Measurements from ENCODE around the gene LIMCH1. TPM values are rescaled to one million over a fixed set of nuclear protein-coding genes. Genes with fewer than 3 reads are reported as not detected.

LIMCH1 gene
- total RNA-seq, 1 donor from 2014 or later = 257 TPM

DNA sequence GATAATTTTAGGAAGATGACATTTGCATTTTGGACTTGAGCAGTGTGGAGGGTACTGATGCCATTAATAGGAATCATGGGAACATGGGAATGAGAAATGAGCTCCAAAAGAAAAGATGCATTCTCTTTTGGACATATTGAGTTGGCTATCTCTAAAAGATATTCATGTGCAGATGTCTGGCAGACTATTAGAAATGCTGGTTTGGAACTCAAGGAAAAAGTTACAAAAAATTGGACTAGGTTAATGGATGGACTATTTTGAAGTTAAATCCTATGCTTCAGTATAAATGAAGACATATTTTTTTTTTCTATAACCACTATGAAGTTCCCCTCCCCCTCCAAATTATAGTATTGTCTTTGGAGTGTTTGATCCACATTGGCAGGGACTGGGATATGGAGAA is 3.6 kb upstream of the LIMCH1 start:
- peaks cover 89% of the 10 kb centered on the region for H3K4me1 Mint-ChIP-seq (ENCODE audit: unreplicated experiment)
- H3K36me3 Mint-ChIP-seq (ENCODE audit: low read depth, unreplicated experiment) = no peaks in the 10 kb centered on the region
- H3K27me3 Mint-ChIP-seq (ENCODE audit: unreplicated experiment) = peaks cover 7% of the 10 kb centered on the region

DNA sequence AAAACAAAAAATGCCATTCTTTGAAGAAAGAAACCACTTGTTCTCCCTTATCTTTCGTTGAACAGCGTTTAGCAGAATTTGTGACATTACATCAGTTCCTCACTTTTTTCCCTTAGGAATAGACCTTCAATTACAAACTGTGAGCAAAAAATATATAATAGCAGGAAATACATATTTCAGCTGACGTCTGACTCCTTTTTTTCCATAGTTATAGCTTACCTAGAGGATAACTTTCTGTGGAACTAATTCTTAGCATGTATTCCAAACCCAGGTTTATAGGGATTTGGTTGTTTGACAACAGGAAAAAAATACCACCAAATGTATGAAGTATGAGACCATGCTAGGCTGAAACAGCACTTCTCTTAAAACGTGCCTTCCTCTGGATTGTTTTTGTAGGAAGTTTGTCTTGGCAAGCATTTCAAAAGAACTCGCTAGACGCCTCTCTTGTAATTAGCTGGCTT is 2.0 kb upstream of the LIMCH1 start:
- H3K27me3 Mint-ChIP-seq (ENCODE audit: unreplicated experiment) = peaks cover 5% of the 10 kb centered on the region
- H3K9me3 Mint-ChIP-seq (ENCODE audit: unreplicated experiment) = no peaks in the 10 kb centered on the region
- no peak overlapping the region for H3K4me3 Mint-ChIP-seq (ENCODE audit: unreplicated experiment)
- H3K4me1 Mint-ChIP-seq (ENCODE audit: unreplicated experiment) = peaks cover 90% of the 10 kb centered on the region
- H3K27ac Mint-ChIP-seq (ENCODE audit: unreplicated experiment) = peak overlapping the region; percentile 96
- TF ChIP-seq, protein P1, sequence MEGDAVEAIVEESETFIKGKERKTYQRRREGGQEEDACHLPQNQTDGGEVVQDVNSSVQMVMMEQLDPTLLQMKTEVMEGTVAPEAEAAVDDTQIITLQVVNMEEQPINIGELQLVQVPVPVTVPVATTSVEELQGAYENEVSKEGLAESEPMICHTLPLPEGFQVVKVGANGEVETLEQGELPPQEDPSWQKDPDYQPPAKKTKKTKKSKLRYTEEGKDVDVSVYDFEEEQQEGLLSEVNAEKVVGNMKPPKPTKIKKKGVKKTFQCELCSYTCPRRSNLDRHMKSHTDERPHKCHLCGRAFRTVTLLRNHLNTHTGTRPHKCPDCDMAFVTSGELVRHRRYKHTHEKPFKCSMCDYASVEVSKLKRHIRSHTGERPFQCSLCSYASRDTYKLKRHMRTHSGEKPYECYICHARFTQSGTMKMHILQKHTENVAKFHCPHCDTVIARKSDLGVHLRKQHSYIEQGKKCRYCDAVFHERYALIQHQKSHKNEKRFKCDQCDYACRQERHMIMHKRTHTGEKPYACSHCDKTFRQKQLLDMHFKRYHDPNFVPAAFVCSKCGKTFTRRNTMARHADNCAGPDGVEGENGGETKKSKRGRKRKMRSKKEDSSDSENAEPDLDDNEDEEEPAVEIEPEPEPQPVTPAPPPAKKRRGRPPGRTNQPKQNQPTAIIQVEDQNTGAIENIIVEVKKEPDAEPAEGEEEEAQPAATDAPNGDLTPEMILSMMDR (IDR thresholded peaks at IDR 0.05; ENCODE audit: unreplicated experiment) = no peak
- no peaks in the 10 kb centered on the region for H3K36me3 Mint-ChIP-seq (ENCODE audit: low read depth, unreplicated experiment)
- DNase-seq (ENCODE audit: low spot score) = no peak

More for the DNA sequence above, 3.6 kb upstream of the LIMCH1 start:
- no peak overlapping the region for H3K4me3 Mint-ChIP-seq (ENCODE audit: unreplicated experiment)
- H3K9me3 Mint-ChIP-seq (ENCODE audit: unreplicated experiment) = no peaks in the 10 kb centered on the region
- TF ChIP-seq, protein P1 (IDR thresholded peaks at IDR 0.05; ENCODE audit: unreplicated experiment) = no peak
- H3K27ac Mint-ChIP-seq (ENCODE audit: unreplicated experiment) = peak overlapping the region; percentile 50
- no peak for DNase-seq (ENCODE audit: low spot score)

DNA sequence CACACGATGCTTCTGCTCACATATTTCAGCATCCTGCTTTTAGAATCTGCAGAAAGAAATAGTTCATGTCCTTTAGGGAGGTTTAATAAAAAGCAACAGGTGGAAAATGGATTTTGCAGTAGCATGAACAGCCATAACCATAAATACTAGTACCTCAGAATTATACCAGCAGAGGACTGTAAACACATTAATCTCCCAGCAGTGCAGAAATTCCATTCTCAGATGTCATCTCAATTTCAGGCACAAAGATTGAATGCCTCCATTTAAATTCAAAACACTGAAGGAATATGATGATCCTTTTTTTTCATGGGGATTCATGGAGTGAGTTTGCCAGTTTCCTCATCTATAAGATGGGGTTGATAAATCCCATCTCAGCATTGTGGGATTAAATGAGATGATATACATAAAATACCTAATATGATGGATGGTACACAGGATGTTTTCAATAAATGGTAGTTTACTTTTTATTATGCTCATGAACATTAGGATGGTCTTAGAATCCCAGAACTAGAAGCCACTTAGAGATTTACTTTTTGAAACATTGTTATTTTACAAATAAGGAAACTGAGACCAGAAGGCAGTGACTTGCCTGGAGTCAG is 566 bp upstream of the LIMCH1 start:
- TF ChIP-seq, protein P1 (IDR thresholded peaks at IDR 0.05; ENCODE audit: unreplicated experiment) = no peak
- no peak for DNase-seq (ENCODE audit: low spot score)
- H3K9me3 Mint-ChIP-seq (ENCODE audit: unreplicated experiment) = no peaks in the 10 kb centered on the region
- peak overlapping the region; percentile 76 for H3K27ac Mint-ChIP-seq (ENCODE audit: unreplicated experiment)
- H3K4me1 Mint-ChIP-seq (ENCODE audit: unreplicated experiment) = peaks cover 89% of the 10 kb centered on the region
- no peaks in the 10 kb centered on the region for H3K36me3 Mint-ChIP-seq (ENCODE audit: low read depth, unreplicated experiment)
- H3K4me3 Mint-ChIP-seq (ENCODE audit: unreplicated experiment) = no peak overlapping the region
- H3K27me3 Mint-ChIP-seq (ENCODE audit: unreplicated experiment) = peaks cover 4% of the 10 kb centered on the region

DNA sequence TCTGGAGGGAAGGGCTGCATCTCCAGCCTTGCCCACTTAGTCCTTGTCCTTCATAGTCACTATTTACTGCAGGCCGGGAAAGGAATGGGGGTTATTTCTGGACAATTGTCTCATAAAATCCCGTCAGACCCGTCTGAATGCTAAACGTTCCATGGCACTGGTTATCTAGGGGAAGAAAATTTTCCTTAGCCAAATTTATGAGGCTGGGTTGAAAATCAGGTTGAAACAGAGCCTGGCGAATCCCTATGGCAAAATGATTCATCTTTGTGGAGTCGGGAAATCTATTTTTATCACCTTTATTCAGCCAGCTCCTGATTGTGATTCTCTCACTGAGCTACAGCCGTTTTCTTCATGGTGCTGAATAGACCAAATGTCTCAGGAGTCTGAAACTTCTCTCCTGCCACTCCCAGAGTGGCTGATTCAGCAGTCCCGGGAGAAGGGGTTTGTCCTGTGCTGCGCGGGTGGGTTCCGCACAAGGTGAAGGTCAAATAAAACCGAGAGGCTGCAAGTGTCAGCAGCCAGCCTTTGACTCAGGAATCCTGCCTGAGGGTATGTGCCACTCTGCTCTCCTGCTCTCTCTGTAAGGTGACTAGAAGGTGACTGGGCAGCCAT is 1.0 kb downstream of the LIMCH1 start:
- H3K4me1 Mint-ChIP-seq (ENCODE audit: unreplicated experiment) = peaks cover 80% of the 10 kb centered on the region
- peaks cover 4% of the 10 kb centered on the region for H3K27me3 Mint-ChIP-seq (ENCODE audit: unreplicated experiment)
- H3K9me3 Mint-ChIP-seq (ENCODE audit: unreplicated experiment) = no peaks in the 10 kb centered on the region
- H3K27ac Mint-ChIP-seq (ENCODE audit: unreplicated experiment) = peak overlapping the region; percentile 3
- TF ChIP-seq, protein P1 (IDR thresholded peaks at IDR 0.05; ENCODE audit: unreplicated experiment) = no peak
- H3K36me3 Mint-ChIP-seq (ENCODE audit: low read depth, unreplicated experiment) = no peaks in the 10 kb centered on the region
- no peak overlapping the region for H3K4me3 Mint-ChIP-seq (ENCODE audit: unreplicated experiment)
- DNase-seq (ENCODE audit: low spot score) = no peak

DNA sequence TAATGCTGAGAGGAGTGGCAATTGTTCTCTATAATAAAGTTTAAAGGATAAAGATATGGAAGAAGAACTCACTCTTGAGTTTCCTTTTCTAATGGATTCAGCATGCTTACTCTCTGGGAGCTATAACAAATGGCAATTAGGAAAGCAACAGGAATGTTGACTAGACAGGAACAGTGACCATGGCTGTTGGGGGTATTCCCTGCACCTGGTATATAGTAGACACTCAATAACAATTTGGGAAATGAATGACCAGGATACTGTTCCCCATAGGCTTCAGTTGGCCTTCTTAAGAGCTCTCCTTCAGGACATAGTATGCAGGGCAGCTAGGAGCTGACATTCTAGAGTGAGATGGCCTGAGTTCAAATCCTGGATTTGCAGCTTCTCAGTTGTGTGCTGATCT is 1.8 kb downstream of the LIMCH1 start:
- H3K36me3 Mint-ChIP-seq (ENCODE audit: low read depth, unreplicated experiment) = no peaks in the 10 kb centered on the region
- no peak for DNase-seq (ENCODE audit: low spot score)
- TF ChIP-seq, protein P1 (IDR thresholded peaks at IDR 0.05; ENCODE audit: unreplicated experiment) = no peak
- H3K4me3 Mint-ChIP-seq (ENCODE audit: unreplicated experiment) = no peak overlapping the region
- no peak overlapping the region for H3K27ac Mint-ChIP-seq (ENCODE audit: unreplicated experiment)
- no peaks in the 10 kb centered on the region for H3K9me3 Mint-ChIP-seq (ENCODE audit: unreplicated experiment)
- peaks cover 80% of the 10 kb centered on the region for H3K4me1 Mint-ChIP-seq (ENCODE audit: unreplicated experiment)
- peaks cover 1% of the 10 kb centered on the region for H3K27me3 Mint-ChIP-seq (ENCODE audit: unreplicated experiment)
